ENCODE data around the gene TUBGCP6.

DNA sequence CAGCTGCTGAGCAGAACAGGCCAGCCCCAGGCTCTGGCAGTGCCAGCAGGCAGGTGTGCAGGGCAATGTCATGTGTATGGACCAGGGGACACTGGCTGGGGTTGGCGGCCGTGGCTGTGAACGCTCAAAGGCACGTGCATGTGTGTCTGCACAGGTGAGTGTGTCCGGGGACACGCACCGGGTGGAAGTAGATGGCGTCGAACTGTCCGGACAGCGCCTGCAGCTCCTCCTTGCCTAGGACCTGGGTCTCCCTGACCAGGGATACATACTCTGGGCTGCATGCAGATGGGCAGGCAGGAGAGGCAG, 5.4 kb upstream of the TUBGCP6 start:
- TF ChIP-seq, protein P1, sequence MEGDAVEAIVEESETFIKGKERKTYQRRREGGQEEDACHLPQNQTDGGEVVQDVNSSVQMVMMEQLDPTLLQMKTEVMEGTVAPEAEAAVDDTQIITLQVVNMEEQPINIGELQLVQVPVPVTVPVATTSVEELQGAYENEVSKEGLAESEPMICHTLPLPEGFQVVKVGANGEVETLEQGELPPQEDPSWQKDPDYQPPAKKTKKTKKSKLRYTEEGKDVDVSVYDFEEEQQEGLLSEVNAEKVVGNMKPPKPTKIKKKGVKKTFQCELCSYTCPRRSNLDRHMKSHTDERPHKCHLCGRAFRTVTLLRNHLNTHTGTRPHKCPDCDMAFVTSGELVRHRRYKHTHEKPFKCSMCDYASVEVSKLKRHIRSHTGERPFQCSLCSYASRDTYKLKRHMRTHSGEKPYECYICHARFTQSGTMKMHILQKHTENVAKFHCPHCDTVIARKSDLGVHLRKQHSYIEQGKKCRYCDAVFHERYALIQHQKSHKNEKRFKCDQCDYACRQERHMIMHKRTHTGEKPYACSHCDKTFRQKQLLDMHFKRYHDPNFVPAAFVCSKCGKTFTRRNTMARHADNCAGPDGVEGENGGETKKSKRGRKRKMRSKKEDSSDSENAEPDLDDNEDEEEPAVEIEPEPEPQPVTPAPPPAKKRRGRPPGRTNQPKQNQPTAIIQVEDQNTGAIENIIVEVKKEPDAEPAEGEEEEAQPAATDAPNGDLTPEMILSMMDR (IDR thresholded peaks at IDR 0.05) = no peak
- no peak for TF ChIP-seq POLR2A (IDR thresholded peaks at IDR 0.05)
